Measurements from ENCODE around the gene RAB4B. TPM values are rescaled to one million over a fixed set of nuclear protein-coding genes. Genes with fewer than 3 reads are reported as not detected.
A peak's percentile ranks its signal among the peaks of the same experiment; 100 is the strongest.
"Not testable (repeated sequence)": the region's sequence is repeated elsewhere in the genome, so short reads cannot be mapped to it uniquely, and the experiment has no call there.

RAB4B gene
- polyA plus RNA-seq, 1 donor, result 11.1 TPM

GRCh38 chr19:40781140-40781539, 3.1 kb downstream of the RAB4B start:
- DNase-seq, result no peak

GRCh38 chr19:40783711-40784110, 5.7 kb downstream of the RAB4B start:
- DNase-seq, result no peak

- DNase-seq, result not testable (repeated sequence)
Measured at GRCh38 chr19:40784146-40784545, 6.1 kb downstream of the RAB4B start.

GRCh38 chr19:40785526-40785925, 7.5 kb downstream of the RAB4B start:
- no peak for DNase-seq

- no peak for DNase-seq
Measured at GRCh38 chr19:40786060-40787037, 8.3 kb downstream of the RAB4B start.

- DNase-seq, result no peak
Measured at GRCh38 chr19:40791349-40791748, 13.3 kb downstream of the RAB4B start.

GRCh38 chr19:40791996-40792395, 13.9 kb downstream of the RAB4B start:
- no peak for DNase-seq

GRCh38 chr19:40797166-40797962, 19.3 kb downstream of the RAB4B start:
- no peak for DNase-seq

- no peak for DNase-seq
Measured at GRCh38 chr19:40797963-40798682, 20.1 kb downstream of the RAB4B start.

GRCh38 chr19:40798683-40799557, 20.9 kb downstream of the RAB4B start, which contains the start of gene EGLN2:
Gene EGLN2, plus strand, starts transcription at chr19:40799191. Its CDS starts 1,382 bp downstream, at chr19:40800573.
- DNase-seq, result peak; percentile 100

- peak; percentile 68 for DNase-seq
Measured at GRCh38 chr19:40799558-40800338, 21.7 kb downstream of the RAB4B start.

- DNase-seq, result no peak
Measured at GRCh38 chr19:40800339-40800996, 22.4 kb downstream of the RAB4B start.

GRCh38 chr19:40800997-40801377, 22.9 kb downstream of the RAB4B start:
- no peak for DNase-seq

- no peak for DNase-seq
Measured at GRCh38 chr19:40801426-40802299, 23.6 kb downstream of the RAB4B start.

GRCh38 chr19:40802300-40803169, 24.5 kb downstream of the RAB4B start:
- DNase-seq, result no peak

GRCh38 chr19:40803170-40803856, 25.3 kb downstream of the RAB4B start:
- no peak for DNase-seq

All from hindlimb muscle (tissue), 1 donor.